Body of pancreas (tissue), 4 donors: Measurements from ENCODE around the gene ETS1.

Source experiments
- CTCF ChIP-seq, 7 experiments: fragments of 450-650 bp in 4 of 7; fragments of 200-600 bp in 3 of 7; sonication (generic) in 3 of 7; IDR thresholded peaks; one replicate each; pipeline ENCODE4 v1.5.1; 2016 to 2019; ENCODE audit warnings: antibody characterized with exemption in 7 of 7
- POLR2A ChIP-seq, 3 donors: fragments of 450-650 bp; IDR thresholded peaks; one replicate each; pipeline ENCODE4 v1.6.1; 2016; ENCODE audit warnings: antibody characterized with exemption in 3 of 3, mild to moderate bottlenecking in 2 of 3

GRCh38 chr11:128521682-128522054 lies 65.7 kb downstream of the ETS1 start:
- TF ChIP-seq CTCF (IDR thresholded peaks at IDR 0.05) (no peak), POLR2A (IDR thresholded peaks at IDR 0.05) (no peak)
